Activated gamma-delta T cell treated with anti-CD3 and anti-CD28 coated beads, Interleukin-2, amount 50 U/mL, for 16 hours (primary cell): Measurements from ENCODE around the gene BACH2.
"Not testable (repeated sequence)": the region's sequence is repeated elsewhere in the genome, so short reads cannot be mapped to it uniquely, and the experiment has no call there.

Experiments used
- DNase-seq: peaks from one replicate; pipeline ENCODE4 v3.0.0-alpha.2; 2020; ENCODE audit warnings: low read depth

BACH2 gene

DNA sequence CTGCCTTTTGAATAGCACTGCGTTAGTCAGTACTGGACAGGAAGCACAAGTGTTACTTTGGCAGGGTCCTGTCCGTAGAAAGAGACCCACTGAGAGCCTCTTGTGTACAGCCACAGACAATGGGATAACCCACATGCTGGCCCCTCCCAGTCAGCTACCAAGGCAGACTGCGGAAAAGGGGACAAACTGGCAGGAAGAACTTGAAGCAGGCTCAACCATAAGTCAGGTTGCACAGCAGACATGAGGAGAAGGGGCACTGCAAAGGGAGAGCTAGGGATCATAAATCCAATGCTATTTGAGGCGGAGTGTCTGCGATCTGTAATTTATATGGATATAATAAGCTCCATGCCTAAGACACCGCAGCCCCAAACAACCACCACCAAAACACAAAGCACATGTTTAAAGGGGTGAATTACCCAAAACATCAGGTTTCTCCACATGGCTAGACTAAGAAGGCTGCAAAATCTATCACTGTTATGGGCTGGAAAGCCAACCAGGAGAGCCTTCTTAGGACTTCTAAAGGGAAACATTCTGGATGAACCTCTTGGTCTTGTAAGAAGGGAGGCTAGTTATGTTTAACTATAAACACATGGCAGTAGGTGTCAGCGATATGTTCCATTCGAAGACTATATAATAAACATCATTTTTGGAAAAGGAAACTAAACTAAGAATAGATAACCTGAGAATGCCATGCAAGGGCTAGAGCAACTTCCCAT is 141.7 kb downstream of the BACH2 start:
- DNase-seq = no peak

DNA sequence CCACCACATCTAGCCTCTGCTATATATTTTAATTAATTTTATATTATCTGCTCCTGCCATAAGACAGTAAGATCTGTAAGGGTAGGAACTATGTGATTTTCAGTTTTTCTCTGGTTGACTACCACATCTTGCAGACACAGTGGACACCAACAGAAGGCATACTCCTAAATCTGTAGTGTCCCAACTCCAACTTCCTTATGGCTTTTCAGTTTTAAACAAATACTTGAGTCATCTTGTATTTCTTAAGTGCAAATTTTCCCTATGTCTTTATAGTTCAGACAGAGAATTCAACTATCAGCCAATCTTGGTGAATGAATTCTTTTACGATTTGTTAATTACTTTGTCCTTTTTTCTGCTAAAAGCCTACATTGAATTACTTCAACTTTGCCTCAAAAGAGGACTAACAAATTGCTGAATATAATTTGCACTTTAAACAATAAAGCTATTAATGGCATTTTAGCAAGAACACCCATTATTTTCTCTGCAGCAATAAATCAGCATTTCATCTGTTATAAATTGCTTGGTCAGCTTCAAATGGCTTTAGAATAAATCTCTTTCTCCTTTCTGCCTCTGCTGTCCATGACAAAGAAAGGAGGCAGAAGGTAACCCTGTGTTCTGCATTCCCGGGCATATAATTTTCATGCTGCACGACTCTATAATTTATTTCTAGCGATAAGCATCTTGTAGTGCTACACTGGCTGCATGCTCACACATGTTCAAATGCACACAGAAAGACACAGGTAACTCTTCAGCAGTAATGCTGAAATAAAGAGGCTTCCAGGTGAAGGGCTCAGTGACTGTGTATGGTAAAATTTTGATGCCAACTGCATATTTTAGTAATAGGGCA is 144.8 kb downstream of the BACH2 start:
- DNase-seq = no peak

- DNase-seq = no peak
Measured at GRCh38 chr6:90149280-90149679, 147.4 kb downstream of the BACH2 start.

- no peak for DNase-seq
Measured at GRCh38 chr6:90148867-90149266, 147.8 kb downstream of the BACH2 start.

- DNase-seq = no peak
Measured at GRCh38 chr6:90146921-90147649, 149.6 kb downstream of the BACH2 start.

DNA sequence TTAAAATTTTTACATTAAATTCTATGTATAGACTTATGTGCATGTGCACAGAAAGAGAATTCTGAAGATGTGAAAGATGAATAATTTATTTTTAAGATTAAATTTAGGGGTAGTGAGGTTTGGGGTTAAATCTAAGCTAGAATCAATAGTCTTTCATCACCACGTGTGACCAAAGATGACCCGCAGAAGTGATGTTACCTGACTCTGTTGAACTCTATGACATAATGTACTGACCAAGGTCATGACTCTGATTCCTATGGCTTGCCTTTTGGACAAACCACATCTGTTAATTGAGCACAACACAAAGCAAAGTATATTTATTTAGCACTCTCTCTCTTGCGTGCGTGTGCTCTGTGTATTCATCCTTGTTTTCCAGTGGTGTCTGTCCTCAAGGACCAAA is 150.6 kb downstream of the BACH2 start:
- no peak for DNase-seq

DNA sequence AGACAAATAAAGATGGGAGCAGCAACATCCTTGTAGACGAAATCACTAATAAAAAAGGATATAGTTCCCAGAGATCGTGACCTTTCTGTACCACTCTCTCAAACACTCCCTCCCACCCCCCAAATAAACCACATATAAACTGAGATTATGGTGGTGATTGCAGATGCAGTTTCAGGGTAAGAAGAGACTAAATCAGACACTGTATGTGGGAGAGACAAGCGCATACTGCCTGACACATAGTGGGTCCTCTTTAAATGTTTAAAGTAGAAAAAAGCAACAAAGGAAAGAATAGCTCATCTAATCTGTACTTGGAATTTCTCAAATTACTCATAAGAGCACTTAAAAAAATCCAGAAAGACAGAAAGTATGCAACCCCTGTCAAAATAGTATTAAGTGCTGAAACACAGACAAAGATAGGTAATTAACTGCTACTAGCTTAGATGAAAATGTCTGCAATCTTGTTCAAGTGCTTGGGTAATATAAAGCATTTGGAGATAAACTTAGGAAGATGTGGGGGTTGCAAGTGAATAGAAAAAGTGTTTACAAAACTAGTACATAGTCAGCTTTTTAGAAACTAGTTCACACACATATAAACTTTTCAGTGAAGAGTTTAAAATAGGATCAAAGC is 151.6 kb downstream of the BACH2 start:
- no peak for DNase-seq

GRCh38 chr6:90144396-90144795 is 152.2 kb downstream of the BACH2 start:
- no peak for DNase-seq

GRCh38 chr6:90140683-90141082 is 156.0 kb downstream of the BACH2 start:
- DNase-seq = no peak

- DNase-seq = no peak
Measured at GRCh38 chr6:90139272-90139817, 157.3 kb downstream of the BACH2 start.

- no peak for DNase-seq
Measured at GRCh38 chr6:90136837-90137568, 159.6 kb downstream of the BACH2 start.

GRCh38 chr6:90136176-90136575 is 160.5 kb downstream of the BACH2 start:
- no peak for DNase-seq

DNA sequence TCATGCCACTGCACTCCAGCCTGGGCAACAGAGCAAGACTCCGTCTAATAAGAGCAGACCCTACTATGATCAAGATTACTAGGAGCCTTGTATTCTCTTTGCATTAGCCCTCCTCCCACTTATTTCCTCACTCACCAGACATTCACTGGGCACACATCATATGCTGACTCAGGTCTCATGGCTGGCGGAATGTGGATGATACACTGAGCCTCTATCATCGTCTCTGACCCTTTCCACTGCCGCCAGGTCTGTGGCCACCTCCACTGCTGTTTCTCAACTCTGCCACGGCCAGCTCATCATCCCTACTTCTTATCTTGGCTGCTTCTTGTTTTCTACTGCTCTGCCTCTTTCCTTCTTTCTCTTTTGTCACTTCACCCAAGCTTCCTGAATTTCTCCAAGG is 161.0 kb downstream of the BACH2 start:
- DNase-seq = no peak

- DNase-seq = not testable (repeated sequence)
Measured at GRCh38 chr6:90133664-90134063, 163.0 kb downstream of the BACH2 start.

GRCh38 chr6:90131614-90132423 is 164.8 kb downstream of the BACH2 start:
- DNase-seq = no peak

GRCh38 chr6:90131125-90131524 is 165.5 kb downstream of the BACH2 start:
- DNase-seq = no peak

GRCh38 chr6:90128687-90129086 is 168.0 kb downstream of the BACH2 start:
- DNase-seq = not testable (repeated sequence)

DNA sequence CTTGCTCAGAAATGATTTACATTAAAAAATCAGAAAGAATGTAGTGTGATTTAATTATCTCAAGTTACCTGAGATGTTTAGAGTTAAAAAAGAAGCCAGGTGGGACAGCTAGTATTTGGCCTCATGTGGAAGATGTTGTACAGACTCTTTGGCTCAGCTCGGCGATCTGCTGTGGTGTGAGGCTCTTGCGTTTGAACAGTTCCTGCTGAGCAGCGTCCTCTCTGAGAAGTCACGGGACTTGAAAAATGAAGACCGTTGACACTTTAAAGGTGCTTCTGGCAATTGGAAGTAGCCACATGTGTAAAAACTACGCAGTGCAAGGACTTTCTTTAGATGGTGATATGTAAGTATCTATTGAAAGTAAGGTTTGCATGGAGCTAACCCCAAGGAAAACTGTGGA is 169.0 kb downstream of the BACH2 start:
- DNase-seq = no peak

GRCh38 chr6:90126839-90127238 is 169.8 kb downstream of the BACH2 start:
- DNase-seq = no peak

- no peak for DNase-seq
Measured at GRCh38 chr6:90126181-90126580, 170.5 kb downstream of the BACH2 start.
